GM12878 (cell line): ENCODE measurements around the gene DEK. TPM values are rescaled to one million over a fixed set of nuclear protein-coding genes. Genes with fewer than 3 reads are reported as not detected.

Experiments
- ATAC-seq: fragments of 200-7000 bp; cut with Tn5 transposase; 3 replicates; pipeline ENCODE4 v1.9.1; 2020; ENCODE audit warnings: mild to moderate bottlenecking, moderate library complexity
- BruUV-seq: library from RNA; stranded (reverse); fragments of 400-500 nt; replicated peaks from 2 replicates; lab custom pipeline; 2021; lab: Mats Ljungman, UMichigan
- CTCF ChIA-PET: fragments of 300-600 bp; sonication (Branson Sonifier 250); formaldehyde crosslinking; extraction: SDS; loops from one replicate; lab custom pipeline; 2021; ENCODE audit warnings: inconsistent platforms; lab: Yijun Ruan, JAX
- POLR2A ChIA-PET: fragments of 350-600 bp; formaldehyde crosslinking; extraction: SDS; loops from one replicate; lab custom pipeline; 2021; ENCODE audit warnings: inconsistent platforms; lab: Charles Lee
- RAD21 ChIA-PET: fragments of 300-600 bp; sonication (Branson Sonifier 250); formaldehyde crosslinking; loops from one replicate; lab custom pipeline; 2023; ENCODE audit warnings: antibody characterized with exemption; ENCODE audit not compliant: unreplicated experiment; lab: Charles Lee
- SMC1A ChIA-PET: fragments of 300-600 bp; sonication (Branson Sonifier 250); formaldehyde crosslinking; loops from one replicate; lab custom pipeline; 2023; ENCODE audit not compliant: unreplicated experiment, uncharacterized antibody; lab: Charles Lee
- DNase-seq: peaks from one replicate; pipeline ENCODE4 v3.0.0-alpha.2; 2011; ENCODE audit warnings: low read depth, low spot score
- FAIRE-seq: peaks from 3 replicates; lab custom pipeline; 2011; peaks lifted over from hg19 to GRCh38; lab: Jason Lieb, UNC
- H2AFZ ChIP-seq: 2 replicates; pipeline ENCODE4 v1.6.0; 2011; ENCODE audit warnings: low read depth, low read length, control low read depth; ENCODE audit not compliant: control insufficient read depth
- H3K27ac ChIP-seq: 2 replicates; pipeline ENCODE4 v1.5.1; 2011; ENCODE audit warnings: control low read depth; ENCODE audit not compliant: control insufficient read depth, insufficient read depth
- H3K27me3 ChIP-seq, 2 experiments: replicated peaks in 1 of 2; 2 replicates each; pipeline versions ENCODE4 v1.6.0 to v1.6.1; 2011; ENCODE audit warnings: low read length in 1 of 2; ENCODE audit not compliant: control insufficient read depth in 2 of 2, insufficient read depth in 2 of 2
- H3K36me3 ChIP-seq, 2 experiments: 2 replicates each; pipeline ENCODE4 v1.5.1; 2011; ENCODE audit warnings: low read length in 1 of 2; ENCODE audit not compliant: control insufficient read depth in 2 of 2, insufficient read depth in 2 of 2
- H3K4me1 ChIP-seq: 2 replicates; pipeline ENCODE4 v1.6.1; 2011; ENCODE audit warnings: mild to moderate bottlenecking, low read length, moderate library complexity, mixed read lengths; ENCODE audit not compliant: control insufficient read depth, insufficient read depth
- H3K4me2 ChIP-seq: 2 replicates; pipeline ENCODE4 v1.6.0; 2011; ENCODE audit warnings: control low read depth; ENCODE audit not compliant: control insufficient read depth, insufficient read depth
- H3K4me3 ChIP-seq: fragments of 200-600 bp; sonication (generic); 2 replicates; pipeline ENCODE4 v1.5.1; 2016
- H3K79me2 ChIP-seq: 2 replicates; pipeline ENCODE4 v1.6.0; 2011; ENCODE audit warnings: low read length; ENCODE audit not compliant: control insufficient read depth, insufficient read depth
- H3K9ac ChIP-seq: 2 replicates; pipeline ENCODE4 v1.8.0; 2011; ENCODE audit warnings: low read length, control low read depth, mixed read lengths; ENCODE audit not compliant: control insufficient read depth, insufficient read depth
- H3K9me3 ChIP-seq: replicated peaks from 3 replicates; pipeline ENCODE4 v1.5.1; 2011; ENCODE audit warnings: mild to moderate bottlenecking, low read length; ENCODE audit not compliant: control insufficient read depth, insufficient read depth
- H4K20me1 ChIP-seq: 2 replicates; pipeline ENCODE4 v1.6.0; 2011; ENCODE audit not compliant: control insufficient read depth, insufficient read depth
- BCLAF1 ChIP-seq: fragments of 450-650 bp; IDR thresholded peaks from 2 replicates; pipeline ENCODE4 v1.6.1; 2017; ENCODE audit warnings: antibody characterized with exemption, mild to moderate bottlenecking, moderate library complexity
- CBFB ChIP-seq: IDR thresholded peaks from 2 replicates; pipeline ENCODE4 v1.6.1; 2016; ENCODE audit warnings: antibody characterized with exemption, low read depth
- CBX5 ChIP-seq: sonication (generic); IDR thresholded peaks from 2 replicates; pipeline ENCODE4 v1.6.1; 2016; ENCODE audit warnings: low read depth, moderate library complexity, mild to moderate bottlenecking, inconsistent platforms
- DPF2 ChIP-seq: fragments of 450-650 bp; IDR thresholded peaks from 2 replicates; pipeline ENCODE4 v1.6.1; 2017; ENCODE audit warnings: mild to moderate bottlenecking
- ESRRA ChIP-seq: IDR thresholded peaks from 2 replicates; pipeline ENCODE4 v1.6.1; 2012; ENCODE audit warnings: mild to moderate bottlenecking, low read length, improper control_type of control experiment
- FOXK2 ChIP-seq: fragments of 450-650 bp; IDR thresholded peaks from 2 replicates; pipeline ENCODE4 v1.6.1; 2017; ENCODE audit warnings: mild to moderate bottlenecking, moderate library complexity
- HDAC6 ChIP-seq: fragments of 200-600 bp; sonication (generic); IDR thresholded peaks from one replicate; pipeline ENCODE4 v1.8.0; 2017; ENCODE audit warnings: antibody characterized with exemption; ENCODE audit not compliant: unreplicated experiment
- IRF3 ChIP-seq: fragments of 450-650 bp; IDR thresholded peaks from 2 replicates; pipeline ENCODE4 v1.6.1; 2014; ENCODE audit warnings: mild to moderate bottlenecking
- KAT2A ChIP-seq: conservative IDR thresholded peaks from 2 replicates; pipeline ENCODE4 v1.6.1; 2011; ENCODE audit warnings: low read depth, low read length; ENCODE audit not compliant: control insufficient read depth
- MYC ChIP-seq: IDR thresholded peaks from 2 replicates; pipeline ENCODE4 v1.6.1; 2011; ENCODE audit warnings: mild to moderate bottlenecking, low read length, moderate library complexity, inconsistent platforms; ENCODE audit not compliant: insufficient read depth, insufficient replicate concordance, insufficient read length, severe bottlenecking
- NBN ChIP-seq: fragments of 450-650 bp; IDR thresholded peaks from 2 replicates; pipeline ENCODE4 v1.6.1; 2016
- NRF1 ChIP-seq: conservative IDR thresholded peaks from 2 replicates; pipeline ENCODE4 v1.6.1; 2011; ENCODE audit warnings: mild to moderate bottlenecking, low read depth, low read length, improper control_type of control experiment
- POLR2AphosphoS5 ChIP-seq: IDR thresholded peaks from 2 replicates; pipeline ENCODE4 v1.6.1; 2011; ENCODE audit warnings: mild to moderate bottlenecking, low read length, inconsistent platforms
- POU2F2 ChIP-seq: IDR thresholded peaks from 3 replicates; pipeline ENCODE4 v1.6.1; 2011; ENCODE audit warnings: low read depth, mild to moderate bottlenecking, low read length, borderline replicate concordance
- SMAD5 ChIP-seq: IDR thresholded peaks from 2 replicates; pipeline ENCODE4 v1.6.1; 2016; ENCODE audit warnings: antibody characterized with exemption, low read depth
- SPI1 ChIP-seq: IDR thresholded peaks from 2 replicates; pipeline ENCODE4 v1.6.1; 2011; ENCODE audit warnings: low read depth, mild to moderate bottlenecking, low read length, moderate library complexity, borderline replicate concordance; ENCODE audit not compliant: insufficient read depth
- SREBF2 ChIP-seq: IDR thresholded peaks from 2 replicates; pipeline ENCODE4 v1.6.1; 2012; ENCODE audit warnings: mild to moderate bottlenecking, low read length
- USF1 ChIP-seq: IDR thresholded peaks from 2 replicates; pipeline ENCODE4 v1.6.1; 2011; ENCODE audit warnings: borderline replicate concordance, low read depth, mild to moderate bottlenecking, moderate library complexity, mixed read lengths, low read length; ENCODE audit not compliant: insufficient read depth; ENCODE audit errors: extremely low read length
- ZBED1 ChIP-seq: IDR thresholded peaks from 2 replicates; pipeline ENCODE4 v1.6.1; 2016; ENCODE audit warnings: borderline replicate concordance
- ZNF207 ChIP-seq: fragments of 450-650 bp; IDR thresholded peaks from 2 replicates; pipeline ENCODE4 v1.6.1; 2014; ENCODE audit warnings: antibody characterized with exemption, mild to moderate bottlenecking, borderline replicate concordance
- WGBS: methylation state at CpG from one replicate; pipeline ENCODE4 v1.1.6; 2016; ENCODE audit warnings: low lambda C conversion rate; ENCODE audit not compliant: insufficient replicate concordance, insufficient coverage; ENCODE audit errors: missing lambda C conversion rate; 5-methylcytosine and 5-hydroxymethylcytosine counted together
- in situ Hi-C: fragments of 300-500 bp; cut with MboI; formaldehyde crosslinking; loops from 9 replicates; pipeline ENCODE4 v1.14.3; 2018; ENCODE audit warnings: mixed read lengths
- intact Hi-C: fragments of 100-400 bp; cut with micrococcal nuclease; formaldehyde crosslinking; loops from one replicate; pipeline ENCODE4 v1.14.2; 2022; ENCODE audit not compliant: unreplicated experiment
- polyA plus RNA-seq, 11 experiments: library from polyadenylated mRNA; depleted of rRNA in 4 of 11; unstranded in 6 of 11; stranded (reverse) in 5 of 11; fragments of >200 nt; fragmentation: Nextera tagmentation in 4 of 11; fragmentation: Illumina TruSeq in 1 of 11; extraction: Ambion mirVana in 4 of 11; extraction: Trizol in 1 of 11; gene quantifications; 1 replicate in 1 of 11; 2 replicates in 10 of 11; pipeline versions ENCODE4 v1.2.1 to v1.2.3, GENCODE V29; 2011 to 2016; ENCODE audit warnings: inconsistent platforms in 2 of 11, missing spikeins in 2 of 11, low read depth in 1 of 11
- total RNA-seq, 4 experiments: library from RNA; depleted of rRNA in 3 of 4; stranded (reverse); fragments of >200 nt in 3 of 4; fragmentation: Illumina TruSeq in 1 of 4; extraction: Trizol in 1 of 4; gene quantifications; 2 replicates each; pipeline versions ENCODE4 v1.2.1 to v1.2.3, GENCODE V29; 2013 to 2021

Gene DEK
- total and polyA plus RNA-seq, 10 of the 15 experiments (the other 5 are each of a cell fraction or from before 2014, with no cell fraction given): 111 to 346 (median 196) TPM

GRCh38 chr6:18270216-18270615 is 5.9 kb upstream of the DEK start:
- Histone ChIP-seq H3K36me3 (no peaks in the 10 kb centered on the region), H2AFZ (no peak overlapping the region), H3K27me3 (no peaks in the 10 kb centered on the region), H3K9me3 (peaks cover 4% of the 10 kb centered on the region)
- no peak for DNase-seq
- CTCF ChIA-PET: no interaction called here
- TF ChIP-seq NRF1: no peak
- TF ChIP-seq ZBED1: no peak
- TF ChIP-seq POLR2AphosphoS5: no peak
- no peak for TF ChIP-seq USF1
- no peak for TF ChIP-seq NBN
- no peak for TF ChIP-seq MYC
- no peak for TF ChIP-seq ZNF207
- TF ChIP-seq SPI1: no peak
- TF ChIP-seq CBX5: no peak
- TF ChIP-seq SREBF2: no peak
- no peak for TF ChIP-seq FOXK2
- no peak for TF ChIP-seq DPF2
- no peak for TF ChIP-seq ESRRA
- no peak for TF ChIP-seq IRF3
- no peak for TF ChIP-seq POU2F2
- no peak for TF ChIP-seq BCLAF1
- no peak for TF ChIP-seq HDAC6
- TF ChIP-seq SMAD5: no peak
- no peak for TF ChIP-seq KAT2A
- TF ChIP-seq CBFB: no peak
- TF ChIP-seq, all 136 proteins: peak for 0
- Histone ChIP-seq H3K27ac (no peak overlapping the region), H3K9ac (no peak overlapping the region), H3K4me3 (no peak overlapping the region), H3K4me2 (no peak overlapping the region), H4K20me1 (no peaks in the 10 kb centered on the region), H3K4me1 (peaks cover 5% of the 10 kb centered on the region; the same call in 1 of the 2 replicates), H3K79me2 (peaks cover 2% of the 10 kb centered on the region; the same call in 1 of the 2 replicates)
- 36% methylated on average over 2 of the region's 4 CpGs for WGBS
- intact Hi-C loops: no loop called here
- in situ Hi-C loops: no loop called here
- SMC1A ChIA-PET: no interaction called here
- no peak for ATAC-seq
- POLR2A ChIA-PET: no interaction called here
- FAIRE-seq: no peak
- no TSS peak for BruUV-seq
- RAD21 ChIA-PET: no interaction called here
